SU-DHL-6 (cell line): ENCODE data around the gene PIK3C2G.

Experiments used
- EZH2phosphoT487 ChIP-seq: fragments of 200-600 bp; sonication (generic), shearing (Covaris generic); conservative IDR thresholded peaks from 2 replicates; pipeline ENCODE4 v1.6.1; 2018; ENCODE audit warnings: mild to moderate bottlenecking, antibody characterized with exemption, low read length, moderate library complexity, mixed read lengths
- TF ChIP-seq, protein P1 (sequence below): fragments of 200-600 bp; sonication (generic); IDR thresholded peaks from one replicate; pipeline ENCODE4 v1.5.1; 2017; ENCODE audit warnings: antibody characterized with exemption, mild to moderate bottlenecking, low read length, moderate library complexity; ENCODE audit not compliant: insufficient read depth, poor library complexity, severe bottlenecking

- TF ChIP-seq, protein P1, sequence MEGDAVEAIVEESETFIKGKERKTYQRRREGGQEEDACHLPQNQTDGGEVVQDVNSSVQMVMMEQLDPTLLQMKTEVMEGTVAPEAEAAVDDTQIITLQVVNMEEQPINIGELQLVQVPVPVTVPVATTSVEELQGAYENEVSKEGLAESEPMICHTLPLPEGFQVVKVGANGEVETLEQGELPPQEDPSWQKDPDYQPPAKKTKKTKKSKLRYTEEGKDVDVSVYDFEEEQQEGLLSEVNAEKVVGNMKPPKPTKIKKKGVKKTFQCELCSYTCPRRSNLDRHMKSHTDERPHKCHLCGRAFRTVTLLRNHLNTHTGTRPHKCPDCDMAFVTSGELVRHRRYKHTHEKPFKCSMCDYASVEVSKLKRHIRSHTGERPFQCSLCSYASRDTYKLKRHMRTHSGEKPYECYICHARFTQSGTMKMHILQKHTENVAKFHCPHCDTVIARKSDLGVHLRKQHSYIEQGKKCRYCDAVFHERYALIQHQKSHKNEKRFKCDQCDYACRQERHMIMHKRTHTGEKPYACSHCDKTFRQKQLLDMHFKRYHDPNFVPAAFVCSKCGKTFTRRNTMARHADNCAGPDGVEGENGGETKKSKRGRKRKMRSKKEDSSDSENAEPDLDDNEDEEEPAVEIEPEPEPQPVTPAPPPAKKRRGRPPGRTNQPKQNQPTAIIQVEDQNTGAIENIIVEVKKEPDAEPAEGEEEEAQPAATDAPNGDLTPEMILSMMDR = no peak
- no peak for TF ChIP-seq EZH2phosphoT487
These were observed 328.0 kb downstream of the PIK3C2G start for GRCh38 chr12:18589316-18589715.
